HepG2 (cell line): ENCODE results near the gene ST3GAL2. TPM values are rescaled to one million over a fixed set of nuclear protein-coding genes. Genes with fewer than 3 reads are reported as not detected.

Experiments used
- EP300 ChIP-seq, 3 experiments: sonication (generic) in 1 of 3; formaldehyde crosslinking in 1 of 3; IDR thresholded peaks; 2 replicates each; pipeline versions ENCODE4 v1.5.1 to v1.6.1; 2011 to 2020; ENCODE audit warnings: low read depth in 2 of 3, low read length in 2 of 3, borderline replicate concordance in 1 of 3, improper control_type of control experiment in 1 of 3, mild to moderate bottlenecking in 1 of 3, missing genetic modification reagents in 1 of 3, moderate library complexity in 1 of 3
- HCFC1 ChIP-seq: fragments of 150-350 bp; IDR thresholded peaks from 2 replicates; pipeline ENCODE4 v1.6.1; 2014; ENCODE audit warnings: low read depth, low read length
- HOXA3 ChIP-seq: sonication (generic); formaldehyde crosslinking; IDR thresholded peaks from 2 replicates; pipeline ENCODE4 v1.5.0; 2020; ENCODE audit warnings: missing genetic modification reagents
- ISX ChIP-seq: sonication (generic); formaldehyde crosslinking; conservative IDR thresholded peaks from 2 replicates; pipeline ENCODE4 v1.5.0; 2020; ENCODE audit warnings: missing genetic modification reagents
- KLF9 ChIP-seq: IDR thresholded peaks from 2 replicates; pipeline ENCODE4 v1.6.1; 2016; ENCODE audit warnings: low read depth
- MIER2 ChIP-seq: IDR thresholded peaks from 2 replicates; pipeline ENCODE4 v1.6.1; 2016; ENCODE audit warnings: missing biosample characterization, missing genetic modification reagents
- NAIF1 ChIP-seq: sonication (generic); formaldehyde crosslinking; IDR thresholded peaks from 2 replicates; pipeline ENCODE4 v1.5.0; 2020; ENCODE audit warnings: mild to moderate bottlenecking, missing genetic modification reagents, borderline replicate concordance
- SMARCE1 ChIP-seq: fragments of 450-650 bp; IDR thresholded peaks from 2 replicates; pipeline ENCODE4 v1.6.1; 2017; ENCODE audit warnings: borderline replicate concordance
- SP140L ChIP-seq: sonication (generic); formaldehyde crosslinking; IDR thresholded peaks from 2 replicates; pipeline ENCODE4 v1.4.0; 2020; ENCODE audit warnings: missing genetic modification reagents, borderline replicate concordance
- SRSF1 ChIP-seq: fragments of 200-400 bp; formaldehyde crosslinking; optimal IDR thresholded peaks from 2 replicates; pipeline ENCODE3; 2017; ENCODE audit warnings: mild to moderate bottlenecking, low read depth, low read length, moderate library complexity
- TCF12 ChIP-seq, 2 experiments: fragments of 450-650 bp in 1 of 2; sonication (generic) in 1 of 2; formaldehyde crosslinking in 1 of 2; IDR thresholded peaks; 2 replicates each; pipeline versions ENCODE4 v1.6.1 to v1.8.0; 2017 to 2022; ENCODE audit warnings: antibody characterized with exemption in 1 of 2, mild to moderate bottlenecking in 1 of 2, missing genetic modification reagents in 1 of 2, moderate library complexity in 1 of 2
- ZBTB8A ChIP-seq: sonication (generic); formaldehyde crosslinking; IDR thresholded peaks from 2 replicates; pipeline ENCODE4 v1.4.0; 2020; ENCODE audit warnings: mild to moderate bottlenecking, low read depth, missing genetic modification reagents, borderline replicate concordance
- ZNF263 ChIP-seq: sonication (generic); formaldehyde crosslinking; IDR thresholded peaks from 2 replicates; pipeline ENCODE4 v1.4.0; 2020; ENCODE audit warnings: missing genetic modification reagents
- ZNF335 ChIP-seq: sonication (generic); formaldehyde crosslinking; IDR thresholded peaks from 2 replicates; pipeline ENCODE4 v1.4.0; 2020; ENCODE audit warnings: missing genetic modification reagents
- ZNF609 ChIP-seq: sonication (generic); formaldehyde crosslinking; IDR thresholded peaks from 2 replicates; pipeline ENCODE4 v1.4.0; 2020; ENCODE audit warnings: mild to moderate bottlenecking, missing genetic modification reagents, borderline replicate concordance
- ZNF678 ChIP-seq: sonication (generic); formaldehyde crosslinking; IDR thresholded peaks from 2 replicates; pipeline ENCODE4 v1.4.0; 2020; ENCODE audit warnings: mild to moderate bottlenecking, missing genetic modification reagents
- ZNF761 ChIP-seq: sonication (generic); formaldehyde crosslinking; conservative IDR thresholded peaks from 2 replicates; pipeline ENCODE4 v1.4.0; 2020; ENCODE audit warnings: mild to moderate bottlenecking, missing genetic modification reagents
- polyA plus RNA-seq, 8 experiments: library from polyadenylated mRNA; depleted of rRNA in 3 of 8; stranded (reverse) in 7 of 8; unstranded in 1 of 8; fragments of >200 nt; fragmentation: Illumina TruSeq in 4 of 8; extraction: Trizol in 4 of 8; gene quantifications; 2 replicates each; pipeline versions ENCODE4 v1.2.1 to v1.2.3, GENCODE V29; 2011 to 2016; ENCODE audit warnings: low read depth in 4 of 8, missing spikeins in 1 of 8, mixed read lengths in 1 of 8; ENCODE audit not compliant: insufficient read depth in 1 of 8
- total RNA-seq, 5 experiments: library from RNA; depleted of rRNA; stranded (reverse); fragments of >200 nt; fragmentation: Illumina TruSeq; extraction: Trizol; gene quantifications; 2 replicates each; pipeline ENCODE4 v1.2.3, GENCODE V29; 2016; ENCODE audit warnings: low read depth in 1 of 5
- TF ChIP-seq, protein P1 (sequence below): sonication (generic); formaldehyde crosslinking; IDR thresholded peaks from 2 replicates; pipeline ENCODE4 v1.9.0; 2021; ENCODE audit warnings: missing genetic modification reagents, borderline replicate concordance
- TF ChIP-seq, protein P2 (sequence below): sonication (generic); formaldehyde crosslinking; IDR thresholded peaks from 2 replicates; pipeline ENCODE4 v1.4.0; 2020; ENCODE audit warnings: mild to moderate bottlenecking, low read depth, missing genetic modification reagents

ST3GAL2 gene
- total and polyA plus RNA-seq, 2 of the 13 experiments (the other 11 are each of a cell fraction or from before 2014, with no cell fraction given): 16.3 to 24.9 TPM

GRCh38 chr16:70438969-70439862 is at the start of gene ST3GAL2 (continued):
- peak; percentile 42; the same call in 1 of the 2 replicates for TF ChIP-seq KLF9
- TF ChIP-seq, protein P1, sequence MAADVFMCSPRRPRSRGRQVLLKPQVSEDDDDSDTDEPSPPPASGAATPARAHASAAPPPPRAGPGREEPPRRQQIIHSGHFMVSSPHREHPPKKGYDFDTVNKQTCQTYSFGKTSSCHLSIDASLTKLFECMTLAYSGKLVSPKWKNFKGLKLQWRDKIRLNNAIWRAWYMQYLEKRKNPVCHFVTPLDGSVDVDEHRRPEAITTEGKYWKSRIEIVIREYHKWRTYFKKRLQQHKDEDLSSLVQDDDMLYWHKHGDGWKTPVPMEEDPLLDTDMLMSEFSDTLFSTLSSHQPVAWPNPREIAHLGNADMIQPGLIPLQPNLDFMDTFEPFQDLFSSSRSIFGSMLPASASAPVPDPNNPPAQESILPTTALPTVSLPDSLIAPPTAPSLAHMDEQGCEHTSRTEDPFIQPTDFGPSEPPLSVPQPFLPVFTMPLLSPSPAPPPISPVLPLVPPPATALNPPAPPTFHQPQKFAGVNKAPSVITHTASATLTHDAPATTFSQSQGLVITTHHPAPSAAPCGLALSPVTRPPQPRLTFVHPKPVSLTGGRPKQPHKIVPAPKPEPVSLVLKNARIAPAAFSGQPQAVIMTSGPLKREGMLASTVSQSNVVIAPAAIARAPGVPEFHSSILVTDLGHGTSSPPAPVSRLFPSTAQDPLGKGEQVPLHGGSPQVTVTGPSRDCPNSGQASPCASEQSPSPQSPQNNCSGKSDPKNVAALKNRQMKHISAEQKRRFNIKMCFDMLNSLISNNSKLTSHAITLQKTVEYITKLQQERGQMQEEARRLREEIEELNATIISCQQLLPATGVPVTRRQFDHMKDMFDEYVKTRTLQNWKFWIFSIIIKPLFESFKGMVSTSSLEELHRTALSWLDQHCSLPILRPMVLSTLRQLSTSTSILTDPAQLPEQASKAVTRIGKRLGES (CRISPR knock-in tag): no peak
- TF ChIP-seq ZBTB8A: no peak
- TF ChIP-seq ZNF335 (CRISPR knock-in tag): peak; percentile 61; the same call in 1 of the 2 replicates
- TF ChIP-seq ZNF678: peak; percentile 80; the same call in 1 of the 2 replicates
- TF ChIP-seq MIER2: no peak
- TF ChIP-seq ZNF761 (CRISPR knock-in tag): peak; percentile 90
- TF ChIP-seq ZNF263 (CRISPR knock-in tag): 0 out of 2 replicates have a peak, but pooled peaks have one; percentile 10
- no peak; the same call in 1 of the 2 replicates for TF ChIP-seq HOXA3 (CRISPR knock-in tag)
- TF ChIP-seq SMARCE1: no peak
- peak; percentile 100 for TF ChIP-seq HCFC1
- TF ChIP-seq, protein P2, sequence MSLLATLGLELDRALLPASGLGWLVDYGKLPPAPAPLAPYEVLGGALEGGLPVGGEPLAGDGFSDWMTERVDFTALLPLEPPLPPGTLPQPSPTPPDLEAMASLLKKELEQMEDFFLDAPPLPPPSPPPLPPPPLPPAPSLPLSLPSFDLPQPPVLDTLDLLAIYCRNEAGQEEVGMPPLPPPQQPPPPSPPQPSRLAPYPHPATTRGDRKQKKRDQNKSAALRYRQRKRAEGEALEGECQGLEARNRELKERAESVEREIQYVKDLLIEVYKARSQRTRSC (CRISPR knock-in tag): peak; percentile 37; the same call in 1 of the 2 replicates
- TF ChIP-seq SRSF1: peak; percentile 96
- TF ChIP-seq NAIF1: peak; percentile 45; the same call in 1 of the 2 replicates
- TF ChIP-seq ZNF609 (CRISPR knock-in tag): peak; percentile 81
- TF ChIP-seq TCF12 (IDR thresholded peaks at IDR 0.05): no peak
- peak; percentile 86 for TF ChIP-seq TCF12 (CRISPR knock-in tag; IDR thresholded peaks at IDR 0.05)
- TF ChIP-seq EP300 (IDR thresholded peaks at IDR 0.05; ENCODE audit: low read depth in 2 of 2, low read length in 2 of 2): peak in 1 of 2 experiments; percentile 54; a peak in 2 of 4 replicates
- TF ChIP-seq EP300 (CRISPR knock-in tag; IDR thresholded peaks at IDR 0.05; ENCODE audit: borderline replicate concordance): no peak; the same call in 1 of the 2 replicates
- TF ChIP-seq ISX (CRISPR knock-in tag): no peak
- no peak for TF ChIP-seq SP140L
